ENCODE data around the gene SCAF4.

SCAF4 gene

GRCh38 chr21:31720330-31720729, 11.6 kb downstream of the SCAF4 start:
- no peak for DNase-seq (ENCODE audit: low read depth in 1 of 2, low spot score in 1 of 2)
- no peak for TF ChIP-seq JUND (IDR thresholded peaks at IDR 0.05; ENCODE audit: low read depth)
- in situ Hi-C loops (cut with HindIII; ENCODE audit: low pct_unique_long_range_greater_than_20kb, low sequenced_read_pairs): no loop called here

- DNase-seq (ENCODE audit: low read depth in 1 of 2, low spot score in 1 of 2): no peak
- no peak for TF ChIP-seq JUND (IDR thresholded peaks at IDR 0.05; ENCODE audit: low read depth)
- in situ Hi-C loops (cut with HindIII; ENCODE audit: low pct_unique_long_range_greater_than_20kb, low sequenced_read_pairs): no loop called here
These were observed 15.8 kb downstream of the SCAF4 start for GRCh38 chr21:31716106-31716505.

- in situ Hi-C loops (cut with HindIII; ENCODE audit: low pct_unique_long_range_greater_than_20kb, low sequenced_read_pairs): no loop called here
- no peak for TF ChIP-seq JUND (IDR thresholded peaks at IDR 0.05; ENCODE audit: low read depth)
- DNase-seq (ENCODE audit: low read depth in 1 of 2, low spot score in 1 of 2): no peak
These were observed 17.1 kb downstream of the SCAF4 start for GRCh38 chr21:31714741-31715365.

GRCh38 chr21:31713973-31714740, 17.8 kb downstream of the SCAF4 start:
- no peak for TF ChIP-seq JUND (IDR thresholded peaks at IDR 0.05; ENCODE audit: low read depth)

GRCh38 chr21:31713115-31713514, 18.8 kb downstream of the SCAF4 start:
- no peak for DNase-seq (ENCODE audit: low read depth in 1 of 2, low spot score in 1 of 2)
- no peak for TF ChIP-seq JUND (IDR thresholded peaks at IDR 0.05; ENCODE audit: low read depth)
- in situ Hi-C loops (cut with HindIII; ENCODE audit: low pct_unique_long_range_greater_than_20kb, low sequenced_read_pairs): no loop called here

More at GRCh38 chr21:31713973-31714740, 17.8 kb downstream of the SCAF4 start:
- no peak for DNase-seq (ENCODE audit: low read depth in 1 of 2, low spot score in 1 of 2)
- in situ Hi-C loops (cut with HindIII; ENCODE audit: low pct_unique_long_range_greater_than_20kb, low sequenced_read_pairs): no loop called here

GRCh38 chr21:31711745-31712285, 20.1 kb downstream of the SCAF4 start:
- in situ Hi-C loops (cut with HindIII; ENCODE audit: low pct_unique_long_range_greater_than_20kb, low sequenced_read_pairs): no loop called here
- no peak for DNase-seq (ENCODE audit: low read depth in 1 of 2, low spot score in 1 of 2)
- no peak for TF ChIP-seq JUND (IDR thresholded peaks at IDR 0.05; ENCODE audit: low read depth)

- in situ Hi-C loops (cut with HindIII; ENCODE audit: low pct_unique_long_range_greater_than_20kb, low sequenced_read_pairs): no loop called here
- DNase-seq (ENCODE audit: low read depth in 1 of 2, low spot score in 1 of 2): no peak
- TF ChIP-seq JUND (IDR thresholded peaks at IDR 0.05; ENCODE audit: low read depth): no peak
These were observed 20.6 kb downstream of the SCAF4 start for GRCh38 chr21:31711326-31711725.

GRCh38 chr21:31710586-31710985, 21.3 kb downstream of the SCAF4 start:
- DNase-seq (ENCODE audit: low read depth in 1 of 2, low spot score in 1 of 2): no peak
- no peak for TF ChIP-seq JUND (IDR thresholded peaks at IDR 0.05; ENCODE audit: low read depth)
- in situ Hi-C loops (cut with HindIII; ENCODE audit: low pct_unique_long_range_greater_than_20kb, low sequenced_read_pairs): no loop called here

- no peak for DNase-seq (ENCODE audit: low read depth in 1 of 2, low spot score in 1 of 2)
- no peak for TF ChIP-seq JUND (IDR thresholded peaks at IDR 0.05; ENCODE audit: low read depth)
- in situ Hi-C loops (cut with HindIII; ENCODE audit: low pct_unique_long_range_greater_than_20kb, low sequenced_read_pairs): no loop called here
These were observed 23.4 kb downstream of the SCAF4 start for GRCh38 chr21:31708541-31708940.

- in situ Hi-C loops (cut with HindIII; ENCODE audit: low pct_unique_long_range_greater_than_20kb, low sequenced_read_pairs): no loop called here
- DNase-seq (ENCODE audit: low read depth in 1 of 2, low spot score in 1 of 2): no peak
- TF ChIP-seq JUND (IDR thresholded peaks at IDR 0.05; ENCODE audit: low read depth): no peak
These were observed 24.4 kb downstream of the SCAF4 start for GRCh38 chr21:31707499-31707898.

GRCh38 chr21:31706562-31706961, 25.4 kb downstream of the SCAF4 start:
- in situ Hi-C loops (cut with HindIII; ENCODE audit: low pct_unique_long_range_greater_than_20kb, low sequenced_read_pairs): no loop called here
- DNase-seq (ENCODE audit: low read depth in 1 of 2, low spot score in 1 of 2): no peak
- TF ChIP-seq JUND (IDR thresholded peaks at IDR 0.05; ENCODE audit: low read depth): no peak

- no peak for DNase-seq (ENCODE audit: low read depth in 1 of 2, low spot score in 1 of 2)
- in situ Hi-C loops (cut with HindIII; ENCODE audit: low pct_unique_long_range_greater_than_20kb, low sequenced_read_pairs): no loop called here
- no peak for TF ChIP-seq JUND (IDR thresholded peaks at IDR 0.05; ENCODE audit: low read depth)
These were observed 31.9 kb downstream of the SCAF4 start for GRCh38 chr21:31700040-31700439.

GRCh38 chr21:31698461-31698860, 33.5 kb downstream of the SCAF4 start:
- TF ChIP-seq JUND (IDR thresholded peaks at IDR 0.05; ENCODE audit: low read depth): no peak
- DNase-seq (ENCODE audit: low read depth in 1 of 2, low spot score in 1 of 2): no peak
- in situ Hi-C loops (cut with HindIII; ENCODE audit: low pct_unique_long_range_greater_than_20kb, low sequenced_read_pairs): no loop called here

All from T47D (cell line).